BJ (cell line): Measurements from ENCODE around the gene CSRNP3. TPM values are rescaled to one million over a fixed set of nuclear protein-coding genes. Genes with fewer than 3 reads are reported as not detected.

Experiments used
- CTCF ChIA-PET: fragments of 350-600 bp; formaldehyde crosslinking; extraction: SDS; loops from one replicate; lab custom pipeline; 2021; ENCODE audit warnings: antibody characterized with exemption, inconsistent platforms; lab: Yijun Ruan, JAX
- POLR2A ChIA-PET: fragments of 300-600 bp; sonication (Branson Sonifier 250); formaldehyde crosslinking; extraction: SDS; loops from one replicate; lab custom pipeline; 2021; ENCODE audit warnings: antibody characterized with exemption; lab: Charles Lee
- DNase-seq: peaks from one replicate; pipeline ENCODE4 v3.0.0-alpha.2; 2011; ENCODE audit warnings: low read depth
- H3K27me3 ChIP-seq: 2 replicates; pipeline ENCODE4 v1.6.0; 2011; ENCODE audit warnings: low read length; ENCODE audit not compliant: control insufficient read depth, insufficient read depth
- H3K36me3 ChIP-seq: 2 replicates; pipeline ENCODE4 v1.5.1; 2011; ENCODE audit warnings: low read length; ENCODE audit not compliant: control insufficient read depth, insufficient read depth
- H3K4me3 ChIP-seq: 2 replicates; pipeline ENCODE4 v1.5.1; 2011; ENCODE audit warnings: low read depth, mild to moderate bottlenecking, control low read depth, low read length
- polyA plus RNA-seq: library from polyadenylated mRNA; depleted of rRNA; stranded (reverse); fragments of >200 nt; gene quantifications from 2 replicates; pipeline ENCODE4 v1.2.3, GENCODE V29; 2011
- TF ChIP-seq, protein P1 (sequence below): IDR thresholded peaks from 2 replicates; pipeline ENCODE4 v1.5.1; 2011; ENCODE audit warnings: low read depth, mild to moderate bottlenecking, control low read depth, inconsistent platforms, low read length, moderate library complexity; ENCODE audit not compliant: insufficient read depth

Gene CSRNP3
- polyA plus RNA-seq, 1 experiment = 0.18 TPM

GRCh38 chr2:165623783-165624469 lies 154.4 kb downstream of the CSRNP3 start:
- H3K36me3 ChIP-seq = no peaks in the 10 kb centered on the region
- H3K27me3 ChIP-seq = no peaks in the 10 kb centered on the region
- ChIA-PET CTCF (no interaction called here), POLR2A (no interaction called here)
- DNase-seq = no peak
- H3K4me3 ChIP-seq = no peak overlapping the region
- TF ChIP-seq, protein P1, sequence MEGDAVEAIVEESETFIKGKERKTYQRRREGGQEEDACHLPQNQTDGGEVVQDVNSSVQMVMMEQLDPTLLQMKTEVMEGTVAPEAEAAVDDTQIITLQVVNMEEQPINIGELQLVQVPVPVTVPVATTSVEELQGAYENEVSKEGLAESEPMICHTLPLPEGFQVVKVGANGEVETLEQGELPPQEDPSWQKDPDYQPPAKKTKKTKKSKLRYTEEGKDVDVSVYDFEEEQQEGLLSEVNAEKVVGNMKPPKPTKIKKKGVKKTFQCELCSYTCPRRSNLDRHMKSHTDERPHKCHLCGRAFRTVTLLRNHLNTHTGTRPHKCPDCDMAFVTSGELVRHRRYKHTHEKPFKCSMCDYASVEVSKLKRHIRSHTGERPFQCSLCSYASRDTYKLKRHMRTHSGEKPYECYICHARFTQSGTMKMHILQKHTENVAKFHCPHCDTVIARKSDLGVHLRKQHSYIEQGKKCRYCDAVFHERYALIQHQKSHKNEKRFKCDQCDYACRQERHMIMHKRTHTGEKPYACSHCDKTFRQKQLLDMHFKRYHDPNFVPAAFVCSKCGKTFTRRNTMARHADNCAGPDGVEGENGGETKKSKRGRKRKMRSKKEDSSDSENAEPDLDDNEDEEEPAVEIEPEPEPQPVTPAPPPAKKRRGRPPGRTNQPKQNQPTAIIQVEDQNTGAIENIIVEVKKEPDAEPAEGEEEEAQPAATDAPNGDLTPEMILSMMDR = no peak

GRCh38 chr2:165624470-165624800 lies 154.9 kb downstream of the CSRNP3 start:
- ChIA-PET CTCF (no interaction called here), POLR2A (no interaction called here)
- DNase-seq = no peak
- H3K36me3 ChIP-seq = no peaks in the 10 kb centered on the region
- no peaks in the 10 kb centered on the region for H3K27me3 ChIP-seq
- no peak overlapping the region for H3K4me3 ChIP-seq
- TF ChIP-seq, protein P1 = no peak

DNA sequence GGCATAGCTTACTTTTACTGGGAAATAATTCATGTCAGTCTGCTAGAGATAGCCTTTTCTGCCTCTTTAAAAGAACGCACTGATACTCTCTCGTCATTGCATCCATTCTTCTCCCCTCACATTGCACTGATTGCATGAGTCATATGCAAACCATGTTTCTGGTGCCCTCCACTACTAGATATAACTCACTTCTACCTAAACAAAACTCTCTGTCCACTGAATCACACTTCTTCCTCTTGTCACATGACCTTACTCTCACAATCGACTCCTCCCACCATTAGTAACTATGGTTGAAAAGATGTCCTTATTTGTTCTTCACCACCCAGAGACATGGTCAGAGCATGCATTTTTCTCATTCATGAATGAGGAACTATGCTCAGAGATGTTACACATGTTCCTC lies 158.0 kb downstream of the CSRNP3 start:
- TF ChIP-seq, protein P1 = no peak
- no peak for DNase-seq
- Histone ChIP-seq H3K27me3 (no peaks in the 10 kb centered on the region), H3K36me3 (no peaks in the 10 kb centered on the region), H3K4me3 (no peak overlapping the region)
- POLR2A ChIA-PET = no interaction called here
- CTCF ChIA-PET = no interaction called here

- H3K36me3 ChIP-seq = no peaks in the 10 kb centered on the region
- DNase-seq = no peak
- POLR2A ChIA-PET = no interaction called here
- no peak overlapping the region for H3K4me3 ChIP-seq
- H3K27me3 ChIP-seq = no peaks in the 10 kb centered on the region
- TF ChIP-seq, protein P1 = no peak
- CTCF ChIA-PET = no interaction called here
Measured at GRCh38 chr2:165629776-165630175, 160.3 kb downstream of the CSRNP3 start.

DNA sequence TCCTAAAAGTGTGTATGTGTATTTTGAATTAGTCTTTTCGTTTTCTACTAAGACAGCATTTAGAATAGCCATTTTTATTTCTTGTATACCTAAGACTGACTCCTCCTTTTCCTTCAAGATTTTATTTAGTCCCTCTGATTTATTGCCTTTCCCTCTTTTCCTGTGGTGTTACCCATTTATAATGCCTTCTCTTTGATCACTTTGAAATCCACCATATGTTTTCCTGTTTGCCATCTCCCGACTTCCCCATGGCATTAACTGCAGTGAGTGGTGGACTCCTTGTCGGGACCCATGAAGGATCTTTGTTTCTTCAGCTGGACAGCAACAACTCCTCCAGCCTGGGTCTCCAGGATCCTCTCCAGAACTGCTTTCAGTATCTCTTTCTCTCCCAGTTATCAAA lies 160.7 kb downstream of the CSRNP3 start:
- H3K36me3 ChIP-seq = no peaks in the 10 kb centered on the region
- TF ChIP-seq, protein P1 = no peak
- H3K4me3 ChIP-seq = no peak overlapping the region
- DNase-seq = no peak
- ChIA-PET POLR2A (no interaction called here), CTCF (no interaction called here)
- H3K27me3 ChIP-seq = no peaks in the 10 kb centered on the region
